ENCODE data around the gene KCNQ4. TPM values are rescaled to one million over a fixed set of nuclear protein-coding genes. Genes with fewer than 3 reads are reported as not detected.

The KCNQ4 gene
- polyA plus RNA-seq, 3 donors = 0.13 TPM; not detected in 2

GRCh38 chr1:40808444-40808843, 24.9 kb downstream of the KCNQ4 start:
- H3K27ac Mint-ChIP-seq = no peak overlapping the region
- TF ChIP-seq, protein P1, sequence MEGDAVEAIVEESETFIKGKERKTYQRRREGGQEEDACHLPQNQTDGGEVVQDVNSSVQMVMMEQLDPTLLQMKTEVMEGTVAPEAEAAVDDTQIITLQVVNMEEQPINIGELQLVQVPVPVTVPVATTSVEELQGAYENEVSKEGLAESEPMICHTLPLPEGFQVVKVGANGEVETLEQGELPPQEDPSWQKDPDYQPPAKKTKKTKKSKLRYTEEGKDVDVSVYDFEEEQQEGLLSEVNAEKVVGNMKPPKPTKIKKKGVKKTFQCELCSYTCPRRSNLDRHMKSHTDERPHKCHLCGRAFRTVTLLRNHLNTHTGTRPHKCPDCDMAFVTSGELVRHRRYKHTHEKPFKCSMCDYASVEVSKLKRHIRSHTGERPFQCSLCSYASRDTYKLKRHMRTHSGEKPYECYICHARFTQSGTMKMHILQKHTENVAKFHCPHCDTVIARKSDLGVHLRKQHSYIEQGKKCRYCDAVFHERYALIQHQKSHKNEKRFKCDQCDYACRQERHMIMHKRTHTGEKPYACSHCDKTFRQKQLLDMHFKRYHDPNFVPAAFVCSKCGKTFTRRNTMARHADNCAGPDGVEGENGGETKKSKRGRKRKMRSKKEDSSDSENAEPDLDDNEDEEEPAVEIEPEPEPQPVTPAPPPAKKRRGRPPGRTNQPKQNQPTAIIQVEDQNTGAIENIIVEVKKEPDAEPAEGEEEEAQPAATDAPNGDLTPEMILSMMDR (IDR thresholded peaks at IDR 0.05) = no peak
- Histone ChIP-seq H3K9me3 (replicated peaks in 1 of 2; ENCODE audit: control insufficient read depth in 1 of 2, insufficient read depth in 1 of 2, low read length in 2 of 2) (no peaks in the 10 kb centered on the region), H4K20me1 (ENCODE audit: insufficient read depth, low read length) (no peaks in the 10 kb centered on the region), H3K27me3 (ENCODE audit: control insufficient read depth in 2 of 2, insufficient read depth in 2 of 2, low read length in 2 of 2) (no peaks in the 10 kb centered on the region), H3K27ac (ENCODE audit: low read depth in 1 of 2, low read length in 2 of 2) (no peak overlapping the region), H2AFZ (ENCODE audit: insufficient read depth, low read depth, low read length, poor library complexity, severe bottlenecking) (no peak overlapping the region), H3K9ac (ENCODE audit: insufficient read depth, low read length, poor library complexity, severe bottlenecking) (no peak overlapping the region), H3K79me2 (ENCODE audit: insufficient read depth, low read length) (no peaks in the 10 kb centered on the region), H3K4me3 (replicated peaks in 1 of 3; ENCODE audit: low read depth in 2 of 3, low read length in 3 of 3) (no peak overlapping the region), H3K4me1 (ENCODE audit: control insufficient read depth in 1 of 2, insufficient read depth in 2 of 2, low read length in 2 of 2) (peaks cover 7 to 10% of the 10 kb centered on the region in 2 donors), H3K4me2 (replicated peaks; ENCODE audit: extremely low read depth, low read length, poor library complexity, severe bottlenecking) (no peak overlapping the region), H3K36me3 (replicated peaks in 1 of 2; ENCODE audit: control insufficient read depth in 1 of 2, insufficient read depth in 2 of 2, low read length in 2 of 2) (no peaks in the 10 kb centered on the region)
- H3K4me3 Mint-ChIP-seq = no peak overlapping the region
- no peak for DNase-seq
- intact Hi-C loops (cut with micrococcal nuclease) = no loop called here
- WGBS (ENCODE audit: insufficient coverage) = 93% methylated on average over 2 of the region's 3 CpGs
- H3K9me3 Mint-ChIP-seq = no peaks in the 10 kb centered on the region
- peaks cover 16% of the 10 kb centered on the region for H3K4me1 Mint-ChIP-seq
- H3K36me3 Mint-ChIP-seq = no peaks in the 10 kb centered on the region
- peaks cover 10 to 16% (median 10%) of the 10 kb centered on the region in 3 donors for H3K27me3 Mint-ChIP-seq (ENCODE audit: low read depth in 3 of 3)

GRCh38 chr1:40808909-40809308, 25.3 kb downstream of the KCNQ4 start:
- Histone ChIP-seq H3K27ac (ENCODE audit: low read depth in 1 of 2, low read length in 2 of 2) (no peak overlapping the region), H3K4me2 (replicated peaks; ENCODE audit: extremely low read depth, low read length, poor library complexity, severe bottlenecking) (no peak overlapping the region), H3K79me2 (ENCODE audit: insufficient read depth, low read length) (no peaks in the 10 kb centered on the region), H3K9ac (ENCODE audit: insufficient read depth, low read length, poor library complexity, severe bottlenecking) (no peak overlapping the region), H3K27me3 (ENCODE audit: control insufficient read depth in 2 of 2, insufficient read depth in 2 of 2, low read length in 2 of 2) (no peaks in the 10 kb centered on the region), H3K4me3 (replicated peaks in 1 of 3; ENCODE audit: low read depth in 2 of 3, low read length in 3 of 3) (no peak overlapping the region), H2AFZ (ENCODE audit: insufficient read depth, low read depth, low read length, poor library complexity, severe bottlenecking) (no peak overlapping the region), H3K36me3 (replicated peaks in 1 of 2; ENCODE audit: control insufficient read depth in 1 of 2, insufficient read depth in 2 of 2, low read length in 2 of 2) (no peaks in the 10 kb centered on the region), H3K4me1 (ENCODE audit: control insufficient read depth in 1 of 2, insufficient read depth in 2 of 2, low read length in 2 of 2) (peaks cover 7 to 10% of the 10 kb centered on the region in 2 donors), H4K20me1 (ENCODE audit: insufficient read depth, low read length) (no peaks in the 10 kb centered on the region), H3K9me3 (replicated peaks in 1 of 2; ENCODE audit: control insufficient read depth in 1 of 2, insufficient read depth in 1 of 2, low read length in 2 of 2) (no peaks in the 10 kb centered on the region)
- Mint-ChIP-seq H3K36me3 (no peaks in the 10 kb centered on the region), H3K27ac (peak overlapping the region in 3 of 7 donors; percentile 17 to 28 (median 19)), H3K9me3 (no peaks in the 10 kb centered on the region), H3K27me3 (ENCODE audit: low read depth in 3 of 3) (peaks cover 8 to 16% (median 10%) of the 10 kb centered on the region in 3 donors), H3K4me3 (no peak overlapping the region), H3K4me1 (peaks cover 16% of the 10 kb centered on the region)
- TF ChIP-seq, protein P1 (IDR thresholded peaks at IDR 0.05) = no peak
- 62% methylated on average over 6 of the region's 6 CpGs for WGBS (ENCODE audit: insufficient coverage)
- DNase-seq = peak in 1 of 3 donors; percentile 29
- intact Hi-C loops (cut with micrococcal nuclease) = no loop called here

All from CD14-positive monocyte (primary cell).